ENCODE measurements around the gene SYT14. TPM values are rescaled to one million over a fixed set of nuclear protein-coding genes. Genes with fewer than 3 reads are reported as not detected.
"Not testable (repeated sequence)": the region's sequence is repeated elsewhere in the genome, so short reads cannot be mapped to it uniquely, and the experiment has no call there.

SYT14 gene
- total RNA-seq, 1 donor from 2014 or later: 0.49 TPM

- no peak for DNase-seq (ENCODE audit: extremely low spot score in 2 of 2)
- no peak overlapping the region for H3K4me3 ChIP-seq
- H3K36me3 ChIP-seq: no peaks in the 10 kb centered on the region
- H3K4me1 ChIP-seq: no peaks in the 10 kb centered on the region
- H3K27me3 ChIP-seq: no peaks in the 10 kb centered on the region
- intact Hi-C loops (cut with DNase I): no loop called here
- no peaks in the 10 kb centered on the region for H3K9me3 ChIP-seq
- no peak overlapping the region for H3K27ac ChIP-seq
- TF ChIP-seq POLR2AphosphoS5 (IDR thresholded peaks at IDR 0.05; ENCODE audit: insufficient read depth in 1 of 2, low read depth in 1 of 2) (no peak), POLR2A (IDR thresholded peaks at IDR 0.05) (no peak), CTCF (IDR thresholded peaks at IDR 0.05) (no peak)
These were observed 105.0 kb downstream of the SYT14 start for GRCh38 chr1:210043058-210043457.

- Histone ChIP-seq H3K36me3 (no peaks in the 10 kb centered on the region), H3K4me1 (no peaks in the 10 kb centered on the region), H3K9me3 (no peaks in the 10 kb centered on the region), H3K27ac (no peak overlapping the region), H3K27me3 (no peaks in the 10 kb centered on the region), H3K4me3 (no peak overlapping the region)
- intact Hi-C loops (cut with DNase I): no loop called here
- no peak for TF ChIP-seq POLR2A (IDR thresholded peaks at IDR 0.05)
- no peak for TF ChIP-seq POLR2AphosphoS5 (IDR thresholded peaks at IDR 0.05; ENCODE audit: insufficient read depth in 1 of 2, low read depth in 1 of 2)
- no peak for DNase-seq (ENCODE audit: extremely low spot score in 2 of 2)
These were observed 111.6 kb downstream of the SYT14 start for GRCh38 chr1:210049616-210050015.

GRCh38 chr1:210050491-210050890 is 112.5 kb downstream of the SYT14 start:
- H3K27ac ChIP-seq; H3K4me1 ChIP-seq; H3K9me3 ChIP-seq; intact Hi-C loops (cut with DNase I); H3K4me3 ChIP-seq; H3K27me3 ChIP-seq; DNase-seq (ENCODE audit: extremely low spot score in 2 of 2); H3K36me3 ChIP-seq: not testable (repeated sequence)

GRCh38 chr1:210053126-210053525 is 115.1 kb downstream of the SYT14 start:
- Histone ChIP-seq H3K36me3 (no peaks in the 10 kb centered on the region), H3K27ac (no peak overlapping the region), H3K27me3 (no peaks in the 10 kb centered on the region), H3K4me3 (no peak overlapping the region), H3K9me3 (no peaks in the 10 kb centered on the region), H3K4me1 (no peaks in the 10 kb centered on the region)
- TF ChIP-seq CTCF (IDR thresholded peaks at IDR 0.05) (no peak), POLR2AphosphoS5 (IDR thresholded peaks at IDR 0.05; ENCODE audit: insufficient read depth in 1 of 2, low read depth in 1 of 2) (no peak), POLR2A (IDR thresholded peaks at IDR 0.05) (no peak)
- intact Hi-C loops (cut with DNase I): no loop called here
- no peak for DNase-seq (ENCODE audit: extremely low spot score in 2 of 2)

GRCh38 chr1:210057593-210057992 is 119.6 kb downstream of the SYT14 start:
- DNase-seq (ENCODE audit: extremely low spot score in 2 of 2): no peak
- H3K4me1 ChIP-seq: no peaks in the 10 kb centered on the region
- no peak overlapping the region for H3K27ac ChIP-seq
- H3K36me3 ChIP-seq: no peaks in the 10 kb centered on the region
- no peak for TF ChIP-seq POLR2AphosphoS5 (IDR thresholded peaks at IDR 0.05; ENCODE audit: insufficient read depth in 1 of 2, low read depth in 1 of 2)
- TF ChIP-seq CTCF (IDR thresholded peaks at IDR 0.05): no peak
- TF ChIP-seq POLR2A (IDR thresholded peaks at IDR 0.05): no peak
- no peaks in the 10 kb centered on the region for H3K9me3 ChIP-seq
- H3K27me3 ChIP-seq: no peaks in the 10 kb centered on the region
- no peak overlapping the region for H3K4me3 ChIP-seq
- intact Hi-C loops (cut with DNase I): no loop called here

- DNase-seq (ENCODE audit: extremely low spot score in 2 of 2): no peak
These were observed 124.0 kb downstream of the SYT14 start for GRCh38 chr1:210061992-210062391.

GRCh38 chr1:210070531-210070930 is 132.5 kb downstream of the SYT14 start:
- Histone ChIP-seq H3K36me3 (no peaks in the 10 kb centered on the region), H3K9me3 (no peaks in the 10 kb centered on the region), H3K27ac (no peak overlapping the region), H3K27me3 (no peaks in the 10 kb centered on the region), H3K4me3 (no peak overlapping the region), H3K4me1 (no peaks in the 10 kb centered on the region)
- DNase-seq (ENCODE audit: extremely low spot score in 2 of 2): no peak
- TF ChIP-seq POLR2A (IDR thresholded peaks at IDR 0.05) (no peak), CTCF (IDR thresholded peaks at IDR 0.05) (no peak), POLR2AphosphoS5 (IDR thresholded peaks at IDR 0.05; ENCODE audit: insufficient read depth in 1 of 2, low read depth in 1 of 2) (no peak)
- intact Hi-C loops (cut with DNase I): no loop called here

More at GRCh38 chr1:210061992-210062391, 124.0 kb downstream of the SYT14 start:
- Histone ChIP-seq H3K27me3 (no peaks in the 10 kb centered on the region), H3K4me1 (no peaks in the 10 kb centered on the region), H3K9me3 (no peaks in the 10 kb centered on the region), H3K36me3 (no peaks in the 10 kb centered on the region), H3K27ac (no peak overlapping the region), H3K4me3 (no peak overlapping the region)
- intact Hi-C loops (cut with DNase I): no loop called here
- TF ChIP-seq POLR2A (IDR thresholded peaks at IDR 0.05): no peak

Data from vagina (tissue), 2 donors.